ENCODE results near the gene AGAP1. TPM values are rescaled to one million over a fixed set of nuclear protein-coding genes. Genes with fewer than 3 reads are reported as not detected.

Gene AGAP1
- total RNA-seq, 1 donor from 2014 or later, result 44.0 TPM

DNA sequence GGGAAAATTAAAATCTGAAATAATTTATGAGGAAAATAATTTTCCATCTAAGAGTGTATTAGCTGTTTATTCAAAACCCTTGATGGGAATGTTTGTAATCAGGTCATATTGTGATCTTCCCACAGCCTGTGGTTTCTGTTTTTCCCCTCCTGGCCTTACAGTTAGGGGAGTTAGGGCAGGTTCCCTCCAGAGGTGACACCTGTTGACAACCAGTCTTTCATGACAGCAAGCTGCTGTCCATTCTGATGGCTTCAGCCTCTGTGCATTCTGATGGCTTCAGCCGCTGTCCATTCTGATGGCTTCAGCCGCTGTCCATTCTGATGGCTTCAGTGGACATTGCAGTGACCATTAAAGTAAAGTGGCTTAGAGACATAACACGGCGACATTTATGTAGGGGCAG, 346.1 kb downstream of the AGAP1 start:
- H3K27ac Mint-ChIP-seq, result no peak overlapping the region
- TF ChIP-seq, protein P1, sequence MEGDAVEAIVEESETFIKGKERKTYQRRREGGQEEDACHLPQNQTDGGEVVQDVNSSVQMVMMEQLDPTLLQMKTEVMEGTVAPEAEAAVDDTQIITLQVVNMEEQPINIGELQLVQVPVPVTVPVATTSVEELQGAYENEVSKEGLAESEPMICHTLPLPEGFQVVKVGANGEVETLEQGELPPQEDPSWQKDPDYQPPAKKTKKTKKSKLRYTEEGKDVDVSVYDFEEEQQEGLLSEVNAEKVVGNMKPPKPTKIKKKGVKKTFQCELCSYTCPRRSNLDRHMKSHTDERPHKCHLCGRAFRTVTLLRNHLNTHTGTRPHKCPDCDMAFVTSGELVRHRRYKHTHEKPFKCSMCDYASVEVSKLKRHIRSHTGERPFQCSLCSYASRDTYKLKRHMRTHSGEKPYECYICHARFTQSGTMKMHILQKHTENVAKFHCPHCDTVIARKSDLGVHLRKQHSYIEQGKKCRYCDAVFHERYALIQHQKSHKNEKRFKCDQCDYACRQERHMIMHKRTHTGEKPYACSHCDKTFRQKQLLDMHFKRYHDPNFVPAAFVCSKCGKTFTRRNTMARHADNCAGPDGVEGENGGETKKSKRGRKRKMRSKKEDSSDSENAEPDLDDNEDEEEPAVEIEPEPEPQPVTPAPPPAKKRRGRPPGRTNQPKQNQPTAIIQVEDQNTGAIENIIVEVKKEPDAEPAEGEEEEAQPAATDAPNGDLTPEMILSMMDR (IDR thresholded peaks at IDR 0.05; ENCODE audit: unreplicated experiment), result no peak
- no peak overlapping the region for H3K4me3 Mint-ChIP-seq
- H3K36me3 Mint-ChIP-seq, result peaks cover 1% of the 10 kb centered on the region
- H3K9me3 Mint-ChIP-seq, result no peaks in the 10 kb centered on the region
- no peaks in the 10 kb centered on the region for H3K27me3 Mint-ChIP-seq (ENCODE audit: low read depth)
- DNase-seq (ENCODE audit: low spot score in 2 of 2, unreplicated experiment in 2 of 2), result no peak
- H3K4me1 Mint-ChIP-seq, result peaks cover 11% of the 10 kb centered on the region

- Mint-ChIP-seq H3K4me3 (no peak overlapping the region), H3K27me3 (ENCODE audit: low read depth) (no peaks in the 10 kb centered on the region), H3K27ac (no peak overlapping the region), H3K4me1 (no peaks in the 10 kb centered on the region), H3K9me3 (no peaks in the 10 kb centered on the region), H3K36me3 (no peaks in the 10 kb centered on the region)
- DNase-seq (ENCODE audit: low spot score in 2 of 2, unreplicated experiment in 2 of 2), result no peak
- TF ChIP-seq, protein P1 (IDR thresholded peaks at IDR 0.05; ENCODE audit: unreplicated experiment), result no peak
Measured at GRCh38 chr2:235841863-235842262, 348.0 kb downstream of the AGAP1 start.

DNA sequence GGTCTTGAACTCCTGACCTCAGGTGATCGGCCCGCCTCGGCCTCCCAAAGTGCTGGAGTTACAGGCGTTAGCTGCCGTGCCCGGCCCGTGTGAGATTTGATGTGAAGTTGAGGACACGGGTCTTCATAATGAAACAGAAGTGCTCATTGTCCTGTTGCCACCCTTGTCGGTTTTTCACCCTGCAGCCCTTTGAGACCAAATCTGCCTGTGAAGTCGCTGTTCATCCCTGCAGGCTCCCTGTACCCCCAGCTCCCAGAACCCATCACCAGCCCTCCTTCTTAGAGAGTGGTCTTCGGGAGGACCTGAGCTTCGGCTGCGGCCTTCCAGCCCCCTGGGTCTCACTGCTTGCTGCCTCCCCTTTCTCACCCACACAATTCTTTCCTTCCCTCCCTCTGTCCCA, 349.1 kb downstream of the AGAP1 start:
- Mint-ChIP-seq H3K9me3 (no peaks in the 10 kb centered on the region), H3K27ac (no peak overlapping the region), H3K4me1 (no peaks in the 10 kb centered on the region), H3K4me3 (no peak overlapping the region), H3K27me3 (ENCODE audit: low read depth) (no peaks in the 10 kb centered on the region), H3K36me3 (no peaks in the 10 kb centered on the region)
- DNase-seq (ENCODE audit: low spot score in 2 of 2, unreplicated experiment in 2 of 2), result no peak
- TF ChIP-seq, protein P1 (IDR thresholded peaks at IDR 0.05; ENCODE audit: unreplicated experiment), result no peak

- Mint-ChIP-seq H3K4me3 (no peak overlapping the region), H3K27me3 (ENCODE audit: low read depth) (no peaks in the 10 kb centered on the region), H3K4me1 (no peaks in the 10 kb centered on the region), H3K27ac (no peak overlapping the region), H3K9me3 (no peaks in the 10 kb centered on the region), H3K36me3 (no peaks in the 10 kb centered on the region)
- DNase-seq (ENCODE audit: low spot score in 2 of 2, unreplicated experiment in 2 of 2), result no peak
- TF ChIP-seq, protein P1 (IDR thresholded peaks at IDR 0.05; ENCODE audit: unreplicated experiment), result no peak
Measured at GRCh38 chr2:235843591-235844395, 349.9 kb downstream of the AGAP1 start.

- H3K4me3 Mint-ChIP-seq, result no peak overlapping the region
- H3K36me3 Mint-ChIP-seq, result no peaks in the 10 kb centered on the region
- no peak overlapping the region for H3K27ac Mint-ChIP-seq
Measured at GRCh38 chr2:235844561-235844960, 350.7 kb downstream of the AGAP1 start.

More at GRCh38 chr2:235844561-235844960, 350.7 kb downstream of the AGAP1 start:
- H3K27me3 Mint-ChIP-seq (ENCODE audit: low read depth), result no peaks in the 10 kb centered on the region
- H3K4me1 Mint-ChIP-seq, result no peaks in the 10 kb centered on the region
- TF ChIP-seq, protein P1 (IDR thresholded peaks at IDR 0.05; ENCODE audit: unreplicated experiment), result no peak
- no peak for DNase-seq (ENCODE audit: low spot score in 2 of 2, unreplicated experiment in 2 of 2)
- H3K9me3 Mint-ChIP-seq, result no peaks in the 10 kb centered on the region

Measured in mesothelial cell of epicardium (in vitro differentiated cells).